ENCODE measurements around the gene ARPP21. TPM values are rescaled to one million over a fixed set of nuclear protein-coding genes. Genes with fewer than 3 reads are reported as not detected.

ARPP21 gene
- total RNA-seq, 1 donor from 2014 or later = not detected

GRCh38 chr3:35649405-35649804, 10.1 kb downstream of the ARPP21 start:
- H3K4me3 ChIP-seq = no peak overlapping the region
- H3K27me3 ChIP-seq = no peaks in the 10 kb centered on the region
- no peaks in the 10 kb centered on the region for H3K9me3 ChIP-seq
- no peak for ATAC-seq
- H3K36me3 ChIP-seq = no peaks in the 10 kb centered on the region
- H3K27ac ChIP-seq = no peak overlapping the region
- no peak for DNase-seq
- H3K4me1 ChIP-seq = no peaks in the 10 kb centered on the region
- intact Hi-C loops (cut with DNase I) = no loop called here
- no peak for TF ChIP-seq CTCF (IDR thresholded peaks at IDR 0.05)

GRCh38 chr3:35651426-35651825, 12.1 kb downstream of the ARPP21 start:
- Histone ChIP-seq H3K27ac (no peak overlapping the region), H3K9me3 (no peaks in the 10 kb centered on the region), H3K36me3 (no peaks in the 10 kb centered on the region), H3K27me3 (no peaks in the 10 kb centered on the region), H3K4me1 (no peaks in the 10 kb centered on the region), H3K4me3 (no peak overlapping the region)
- intact Hi-C loops (cut with DNase I) = no loop called here
- TF ChIP-seq CTCF (IDR thresholded peaks at IDR 0.05) = no peak
- DNase-seq (no peak), ATAC-seq (no peak)

- no peak for ATAC-seq
Measured at GRCh38 chr3:35651851-35652250, 12.5 kb downstream of the ARPP21 start.

DNA sequence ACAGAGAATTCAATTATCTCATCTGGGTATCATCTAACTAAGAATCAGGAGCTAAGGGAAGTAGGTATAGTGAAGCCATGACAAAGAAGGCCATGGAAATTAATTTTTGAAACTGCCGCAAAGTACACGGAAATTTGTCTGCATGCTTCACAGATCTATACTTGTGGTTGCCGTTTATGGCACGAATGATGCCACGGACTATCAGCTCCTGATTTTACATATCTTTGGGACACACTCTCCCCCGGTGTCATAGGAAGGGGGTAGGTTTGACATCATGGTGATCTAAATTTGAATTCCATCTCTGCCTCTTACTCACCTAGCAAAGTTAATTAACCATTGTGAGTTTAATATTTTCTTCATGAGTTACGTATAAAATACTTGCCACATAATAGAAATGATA, 14.0 kb downstream of the ARPP21 start:
- intact Hi-C loops (cut with DNase I) = no loop called here
- no peak for TF ChIP-seq CTCF (IDR thresholded peaks at IDR 0.05)
- Histone ChIP-seq H3K4me3 (no peak overlapping the region), H3K27me3 (no peaks in the 10 kb centered on the region), H3K9me3 (no peaks in the 10 kb centered on the region), H3K36me3 (no peaks in the 10 kb centered on the region), H3K27ac (no peak overlapping the region), H3K4me1 (no peaks in the 10 kb centered on the region)
- ATAC-seq (no peak), DNase-seq (no peak)

More at GRCh38 chr3:35651851-35652250, 12.5 kb downstream of the ARPP21 start:
- DNase-seq = no peak
- H3K27ac ChIP-seq = no peak overlapping the region
- TF ChIP-seq CTCF (IDR thresholded peaks at IDR 0.05) = no peak
- H3K4me1 ChIP-seq = no peaks in the 10 kb centered on the region
- no peaks in the 10 kb centered on the region for H3K27me3 ChIP-seq
- intact Hi-C loops (cut with DNase I) = no loop called here
- H3K4me3 ChIP-seq = no peak overlapping the region
- no peaks in the 10 kb centered on the region for H3K36me3 ChIP-seq
- H3K9me3 ChIP-seq = no peaks in the 10 kb centered on the region

GRCh38 chr3:35654476-35654875, 15.2 kb downstream of the ARPP21 start:
- no peak for ATAC-seq
- Histone ChIP-seq H3K27me3 (no peaks in the 10 kb centered on the region), H3K4me3 (no peak overlapping the region), H3K9me3 (no peaks in the 10 kb centered on the region), H3K27ac (no peak overlapping the region), H3K4me1 (no peaks in the 10 kb centered on the region), H3K36me3 (no peaks in the 10 kb centered on the region)
- intact Hi-C loops (cut with DNase I) = no loop called here
- no peak for DNase-seq
- no peak for TF ChIP-seq CTCF (IDR thresholded peaks at IDR 0.05)

DNA sequence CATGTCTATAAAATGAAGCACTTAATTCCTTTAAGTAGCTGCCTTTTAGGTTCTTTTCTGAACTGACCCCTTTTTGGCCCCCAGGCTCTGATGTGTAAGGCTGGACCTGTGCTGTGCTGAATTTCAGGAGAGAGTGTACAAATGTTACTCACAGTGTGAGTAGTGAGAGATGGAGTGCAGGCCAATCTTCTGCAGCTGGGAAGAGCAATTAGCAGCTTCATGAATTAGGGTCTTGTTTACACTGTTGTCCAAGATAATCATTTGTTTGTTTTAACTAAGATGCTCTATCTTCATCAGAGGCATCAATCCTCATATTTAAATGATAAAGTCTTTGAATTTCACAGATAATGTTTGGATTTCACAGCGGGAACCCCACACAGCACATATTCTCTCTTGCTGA, 19.4 kb downstream of the ARPP21 start:
- no peak for TF ChIP-seq CTCF (IDR thresholded peaks at IDR 0.05)
- Histone ChIP-seq H3K27me3 (no peaks in the 10 kb centered on the region), H3K4me1 (no peaks in the 10 kb centered on the region), H3K27ac (no peak overlapping the region), H3K36me3 (no peaks in the 10 kb centered on the region), H3K4me3 (no peak overlapping the region), H3K9me3 (no peaks in the 10 kb centered on the region)
- intact Hi-C loops (cut with DNase I) = no loop called here
- DNase-seq (no peak), ATAC-seq (no peak)
